Esophagus (tissue), 2 donors: ENCODE measurements around the gene WDR31. TPM values are rescaled to one million over a fixed set of nuclear protein-coding genes. Genes with fewer than 3 reads are reported as not detected.

Experiments used
- polyA plus RNA-seq, 2 donors: library from polyadenylated mRNA; stranded (reverse); fragments of 200-250 nt; gene quantifications; one replicate each; pipeline ENCODE4 v1.2.3, GENCODE V29; 2013
- donor health status: healthy with polysubstance abuse.
- donor health status: Bipolar disorder and iron deficiency.

The WDR31 gene
- polyA plus RNA-seq, 2 donors: 1.2 to 1.6 TPM

Other genes with a start within 250 kb of the WDR31 start
- 1 to 10 TPM; 4.9 to 7.4 TPM for gene SLC31A2, start 189.3 kb downstream of the WDR31 start, polyA plus RNA-seq
- 10 to 100 TPM; 10.5 to 11.6 TPM for gene FKBP15, start 119.0 kb downstream of the WDR31 start, polyA plus RNA-seq
- 10 to 100 TPM in 1 of 2 donors, 1 to 10 TPM in 1; 5.4 to 10.4 TPM for gene SLC31A1, start 118.7 kb downstream of the WDR31 start, polyA plus RNA-seq
- 10 to 100 TPM; 13.5 to 27.9 TPM for gene CDC26, start 64.7 kb downstream of the WDR31 start, polyA plus RNA-seq
- 10 to 100 TPM in 1 of 2 donors, 1 to 10 TPM in 1; 5.1 to 11.3 TPM for gene PRPF4, start 64.6 kb downstream of the WDR31 start, polyA plus RNA-seq
- 1 to 10 TPM; 2.3 to 3.6 TPM for gene RNF183, start 36.9 kb downstream of the WDR31 start, polyA plus RNA-seq
- gene BSPRY, start 9.3 kb upstream of the WDR31 start, polyA plus RNA-seq: 10 to 100 TPM; 17.2 to 27.5 TPM
- gene HDHD3, start 36.7 kb upstream of the WDR31 start, polyA plus RNA-seq: 10 to 100 TPM; 43.7 to 46.6 TPM
- gene ALAD, start 61.0 kb upstream of the WDR31 start, polyA plus RNA-seq: 10 to 100 TPM; 38.4 TPM
- 10 to 100 TPM; 17.4 to 38.9 TPM for gene POLE3, start 70.4 kb upstream of the WDR31 start, polyA plus RNA-seq
- under 1 TPM; 0.20 to 0.33 TPM for gene C9orf43, start 70.5 kb upstream of the WDR31 start, polyA plus RNA-seq
- gene RGS3, start 123.5 kb upstream of the WDR31 start, polyA plus RNA-seq: 10 to 100 TPM in 1 of 2 donors, 1 to 10 TPM in 1; 9.1 to 10.2 TPM